HepG2 (cell line): ENCODE results near the gene CIT. TPM values are rescaled to one million over a fixed set of nuclear protein-coding genes. Genes with fewer than 3 reads are reported as not detected.
A peak's percentile ranks its signal among the peaks of the same experiment; 100 is the strongest.

Experiments
- ARNTL ChIP-seq: sonication (generic); formaldehyde crosslinking; IDR thresholded peaks from 2 replicates; pipeline ENCODE4 v1.4.0; 2020; ENCODE audit warnings: mild to moderate bottlenecking, missing genetic modification reagents
- FOXO1 ChIP-seq: sonication (generic); formaldehyde crosslinking; IDR thresholded peaks from 2 replicates; pipeline ENCODE4 v1.4.0; 2020; ENCODE audit warnings: missing genetic modification reagents
- FOXP1 ChIP-seq, 2 experiments: fragments of 450-650 bp in 1 of 2; IDR thresholded peaks; 2 replicates each; pipeline ENCODE4 v1.6.1; 2017 to 2018; ENCODE audit warnings: antibody characterized with exemption in 1 of 2
- GLI4 ChIP-seq: sonication (generic); formaldehyde crosslinking; IDR thresholded peaks from 2 replicates; pipeline ENCODE4 v1.5.1; 2020; ENCODE audit warnings: missing genetic modification reagents, mild to moderate bottlenecking, moderate library complexity, borderline replicate concordance
- KDM2A ChIP-seq: sonication (generic); formaldehyde crosslinking; IDR thresholded peaks from 2 replicates; pipeline ENCODE4 v1.4.0; 2020; ENCODE audit warnings: low read depth, missing genetic modification reagents, borderline replicate concordance
- MIER2 ChIP-seq: IDR thresholded peaks from 2 replicates; pipeline ENCODE4 v1.6.1; 2016; ENCODE audit warnings: missing biosample characterization, missing genetic modification reagents
- MTA1 ChIP-seq: sonication (generic); formaldehyde crosslinking; IDR thresholded peaks from 2 replicates; pipeline ENCODE4 v1.4.0; 2020; ENCODE audit warnings: missing genetic modification reagents, mild to moderate bottlenecking, borderline replicate concordance
- NFE2L2 ChIP-seq: fragments of 150-350 bp; IDR thresholded peaks from 2 replicates; pipeline ENCODE4 v1.6.1; 2014; ENCODE audit warnings: low read length
- ZBTB1 ChIP-seq: sonication (generic); formaldehyde crosslinking; IDR thresholded peaks from 2 replicates; pipeline ENCODE4 v1.4.0; 2020; ENCODE audit warnings: missing genetic modification reagents, borderline replicate concordance
- ZBTB3 ChIP-seq: sonication (generic); formaldehyde crosslinking; IDR thresholded peaks from 2 replicates; pipeline ENCODE4 v1.4.0; 2020; ENCODE audit warnings: low read depth, mild to moderate bottlenecking, moderate library complexity, missing genetic modification reagents, borderline replicate concordance
- ZNF296 ChIP-seq: sonication (generic); formaldehyde crosslinking; conservative IDR thresholded peaks from 2 replicates; pipeline ENCODE4 v1.5.0; 2020; ENCODE audit warnings: mild to moderate bottlenecking, missing genetic modification reagents
- ZNF510 ChIP-seq: sonication (generic); formaldehyde crosslinking; IDR thresholded peaks from 2 replicates; pipeline ENCODE4 v1.4.0; 2020; ENCODE audit warnings: low read depth, mild to moderate bottlenecking, missing genetic modification reagents
- ZNF547 ChIP-seq: sonication (generic); formaldehyde crosslinking; IDR thresholded peaks from 2 replicates; pipeline ENCODE4 v1.5.1; 2020; ENCODE audit warnings: mild to moderate bottlenecking, missing genetic modification reagents
- ZNF550 ChIP-seq: sonication (generic); formaldehyde crosslinking; IDR thresholded peaks from 2 replicates; pipeline ENCODE4 v1.4.0; 2020; ENCODE audit warnings: mild to moderate bottlenecking, missing genetic modification reagents, borderline replicate concordance
- ZNF816 ChIP-seq: sonication (generic); formaldehyde crosslinking; IDR thresholded peaks from 2 replicates; pipeline ENCODE4 v1.8.0; 2022; ENCODE audit warnings: missing genetic modification reagents, mild to moderate bottlenecking, borderline replicate concordance
- ZNF83 ChIP-seq: sonication (generic); formaldehyde crosslinking; IDR thresholded peaks from 2 replicates; pipeline ENCODE4 v1.4.0; 2020; ENCODE audit warnings: missing genetic modification reagents, mild to moderate bottlenecking, borderline replicate concordance
- ZNF839 ChIP-seq: sonication (generic); formaldehyde crosslinking; IDR thresholded peaks from 2 replicates; pipeline ENCODE4 v1.4.0; 2020; ENCODE audit warnings: missing genetic modification reagents, mild to moderate bottlenecking, borderline replicate concordance
- ZNF879 ChIP-seq: sonication (generic); formaldehyde crosslinking; IDR thresholded peaks from 2 replicates; pipeline ENCODE4 v1.8.1; 2023; ENCODE audit warnings: missing genetic modification reagents
- ZZZ3 ChIP-seq: sonication (generic); formaldehyde crosslinking; IDR thresholded peaks from 2 replicates; pipeline ENCODE4 v1.4.0; 2020; ENCODE audit warnings: missing genetic modification reagents, mild to moderate bottlenecking, borderline replicate concordance
- polyA plus RNA-seq, 8 experiments: library from polyadenylated mRNA; depleted of rRNA in 3 of 8; stranded (reverse) in 7 of 8; unstranded in 1 of 8; fragments of >200 nt; fragmentation: Illumina TruSeq in 4 of 8; extraction: Trizol in 4 of 8; gene quantifications; 2 replicates each; pipeline versions ENCODE4 v1.2.1 to v1.2.3, GENCODE V29; 2011 to 2016; ENCODE audit warnings: low read depth in 4 of 8, missing spikeins in 1 of 8, mixed read lengths in 1 of 8; ENCODE audit not compliant: insufficient read depth in 1 of 8
- total RNA-seq, 5 experiments: library from RNA; depleted of rRNA; stranded (reverse); fragments of >200 nt; fragmentation: Illumina TruSeq; extraction: Trizol; gene quantifications; 2 replicates each; pipeline ENCODE4 v1.2.3, GENCODE V29; 2016; ENCODE audit warnings: low read depth in 1 of 5
- TF ChIP-seq, protein P1 (sequence below): sonication (generic); formaldehyde crosslinking; IDR thresholded peaks from 2 replicates; pipeline ENCODE4 v1.5.0; 2020; ENCODE audit warnings: missing genetic modification reagents, mild to moderate bottlenecking, borderline replicate concordance
- TF ChIP-seq, protein P2 (sequence below): sonication (generic); formaldehyde crosslinking; IDR thresholded peaks from 2 replicates; pipeline ENCODE4 v1.8.1; 2023; ENCODE audit warnings: mild to moderate bottlenecking, missing genetic modification reagents, borderline replicate concordance
- TF ChIP-seq, protein P3 (sequence below): sonication (generic); formaldehyde crosslinking; conservative IDR thresholded peaks from 2 replicates; pipeline ENCODE4 v1.8.0; 2022; ENCODE audit warnings: mild to moderate bottlenecking, moderate library complexity, missing genetic modification reagents

The CIT gene
- total and polyA plus RNA-seq, 2 of the 13 experiments (the other 11 are each of a cell fraction or from before 2014, with no cell fraction given), result 7.7 to 11.7 TPM

DNA sequence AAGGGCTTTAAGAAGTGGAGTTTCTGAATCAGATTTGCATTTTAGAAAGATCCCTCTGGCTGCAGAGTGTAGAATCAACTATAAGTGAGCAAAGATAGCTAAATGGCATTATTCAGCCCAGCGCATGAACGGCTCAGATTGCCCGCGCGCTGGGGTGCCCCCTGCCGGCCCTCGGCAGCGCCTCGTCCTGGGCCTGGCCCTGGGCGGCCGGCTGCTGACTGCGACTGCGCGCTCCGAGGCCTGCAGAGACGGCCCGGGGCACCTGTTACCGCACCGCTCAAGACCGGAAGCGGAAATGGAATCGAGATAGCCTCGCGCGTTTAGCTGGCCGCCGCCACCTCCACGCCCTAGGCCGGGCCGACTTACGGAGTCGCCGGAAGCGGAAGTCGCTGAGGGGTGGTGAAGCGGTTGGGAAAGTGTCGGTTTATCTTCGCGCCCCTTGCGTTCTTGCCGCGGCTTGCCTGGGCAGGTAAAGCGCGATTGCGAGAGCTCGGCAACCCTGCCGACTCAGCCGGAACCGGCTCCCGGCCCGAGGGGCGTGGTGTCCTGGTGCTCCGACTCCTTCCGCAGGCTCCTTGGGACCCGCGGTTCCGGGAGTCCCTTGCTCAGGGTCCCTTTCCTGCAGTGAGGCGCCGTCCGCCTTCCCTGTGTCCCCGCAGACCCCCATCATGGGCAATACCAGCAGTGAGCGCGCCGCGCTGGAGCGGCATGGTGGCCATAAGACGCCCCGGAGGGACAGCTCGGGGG lies 209.4 kb downstream of the CIT start, which contains the start of gene PRKAB1 (continued):
- TF ChIP-seq, protein P1, sequence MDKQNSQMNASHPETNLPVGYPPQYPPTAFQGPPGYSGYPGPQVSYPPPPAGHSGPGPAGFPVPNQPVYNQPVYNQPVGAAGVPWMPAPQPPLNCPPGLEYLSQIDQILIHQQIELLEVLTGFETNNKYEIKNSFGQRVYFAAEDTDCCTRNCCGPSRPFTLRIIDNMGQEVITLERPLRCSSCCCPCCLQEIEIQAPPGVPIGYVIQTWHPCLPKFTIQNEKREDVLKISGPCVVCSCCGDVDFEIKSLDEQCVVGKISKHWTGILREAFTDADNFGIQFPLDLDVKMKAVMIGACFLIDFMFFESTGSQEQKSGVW (CRISPR knock-in tag), result peak; percentile 58; the same call in 1 of the 2 replicates
- TF ChIP-seq, protein P2, sequence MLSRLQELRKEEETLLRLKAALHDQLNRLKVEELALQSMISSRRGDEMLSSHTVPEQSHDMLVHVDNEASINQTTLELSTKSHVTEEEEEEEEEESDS (CRISPR knock-in tag), result peak; percentile 25; the same call in 1 of the 2 replicates
- TF ChIP-seq ZNF550 (CRISPR knock-in tag) (peak; percentile 71; the same call in 1 of the 2 replicates), ZZZ3 (no peak; the same call in 1 of the 2 replicates), ZNF547 (CRISPR knock-in tag) (peak; percentile 53; the same call in 1 of the 2 replicates), MTA1 (peak; percentile 57; the same call in 1 of the 2 replicates), ARNTL (CRISPR knock-in tag) (0 out of 2 replicates have a peak, but pooled peaks have one; percentile 52), ZNF879 (CRISPR knock-in tag) (0 out of 2 replicates have a peak, but pooled peaks have one; percentile 62), FOXP1 (IDR thresholded peaks at IDR 0.05) (no peak), FOXP1 (CRISPR knock-in tag; IDR thresholded peaks at IDR 0.05) (no peak), ZNF83 (peak; percentile 73; the same call in 1 of the 2 replicates), ZBTB3 (CRISPR knock-in tag) (0 out of 2 replicates have a peak, but pooled peaks have one; percentile 35), ZBTB1 (CRISPR knock-in tag) (peak; percentile 97), MIER2 (no peak; the same call in 1 of the 2 replicates), NFE2L2 (no peak), FOXO1 (CRISPR knock-in tag) (no peak; the same call in 1 of the 2 replicates), ZNF510 (no peak; the same call in 1 of the 2 replicates), ZNF296 (CRISPR knock-in tag) (no peak), ZNF816 (CRISPR knock-in tag) (peak; percentile 72; the same call in 1 of the 2 replicates), ZNF839 (CRISPR knock-in tag) (peak; percentile 83; the same call in 1 of the 2 replicates), GLI4 (no peak), KDM2A (CRISPR knock-in tag) (peak; percentile 87; the same call in 1 of the 2 replicates)
- TF ChIP-seq, protein P3, sequence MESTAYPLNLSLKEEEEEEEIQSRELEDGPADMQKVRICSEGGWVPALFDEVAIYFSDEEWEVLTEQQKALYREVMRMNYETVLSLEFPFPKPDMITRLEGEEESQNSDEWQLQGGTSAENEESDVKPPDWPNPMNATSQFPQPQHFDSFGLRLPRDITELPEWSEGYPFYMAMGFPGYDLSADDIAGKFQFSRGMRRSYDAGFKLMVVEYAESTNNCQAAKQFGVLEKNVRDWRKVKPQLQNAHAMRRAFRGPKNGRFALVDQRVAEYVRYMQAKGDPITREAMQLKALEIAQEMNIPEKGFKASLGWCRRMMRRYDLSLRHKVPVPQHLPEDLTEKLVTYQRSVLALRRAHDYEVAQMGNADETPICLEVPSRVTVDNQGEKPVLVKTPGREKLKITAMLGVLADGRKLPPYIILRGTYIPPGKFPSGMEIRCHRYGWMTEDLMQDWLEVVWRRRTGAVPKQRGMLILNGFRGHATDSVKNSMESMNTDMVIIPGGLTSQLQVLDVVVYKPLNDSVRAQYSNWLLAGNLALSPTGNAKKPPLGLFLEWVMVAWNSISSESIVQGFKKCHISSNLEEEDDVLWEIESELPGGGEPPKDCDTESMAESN (CRISPR knock-in tag), result peak; percentile 85; the same call in 1 of the 2 replicates
